ENCODE measurements around the gene SLC46A3. TPM values are rescaled to one million over a fixed set of nuclear protein-coding genes. Genes with fewer than 3 reads are reported as not detected.
"Not testable (repeated sequence)": the region's sequence is repeated elsewhere in the genome, so short reads cannot be mapped to it uniquely, and the experiment has no call there.

Gene SLC46A3
- polyA plus RNA-seq, 1 donor, result 143 TPM

GRCh38 chr13:28750187-28751045 is 31.6 kb upstream of the SLC46A3 start:
- peaks cover 5% of the 10 kb centered on the region for H3K9me3 ChIP-seq (ENCODE audit: control insufficient read depth, low read depth, low read length)
- DNase-seq, result no peak
- no peaks in the 10 kb centered on the region for H3K27me3 ChIP-seq (ENCODE audit: control insufficient read depth, insufficient read depth, low read length)
- H3K4me1 ChIP-seq (ENCODE audit: control insufficient read depth, insufficient read depth, low read length), result peaks cover 19% of the 10 kb centered on the region
- no peaks in the 10 kb centered on the region for H3K36me3 ChIP-seq (ENCODE audit: control insufficient read depth, insufficient read depth, low read length)
- WGBS (ENCODE audit: insufficient coverage, low lambda C conversion rate), result 86% methylated on average over 1 of the region's 5 CpGs
- H3K27ac ChIP-seq (ENCODE audit: low read length), result no peak overlapping the region
- no peak overlapping the region for H3K4me3 ChIP-seq (ENCODE audit: low read length)

GRCh38 chr13:28747851-28748250 is 29.1 kb upstream of the SLC46A3 start:
- Histone ChIP-seq H3K4me1 (ENCODE audit: control insufficient read depth, insufficient read depth, low read length) (peaks cover 2% of the 10 kb centered on the region), H3K9me3 (ENCODE audit: control insufficient read depth, low read depth, low read length) (no peaks in the 10 kb centered on the region), H3K4me3 (ENCODE audit: low read length) (no peak overlapping the region), H3K27ac (ENCODE audit: low read length) (no peak overlapping the region), H3K27me3 (ENCODE audit: control insufficient read depth, insufficient read depth, low read length) (no peaks in the 10 kb centered on the region), H3K36me3 (ENCODE audit: control insufficient read depth, insufficient read depth, low read length) (no peaks in the 10 kb centered on the region)
- DNase-seq, result no peak
- no CpG with 5 or more reads among the region's 1 CpG for WGBS (ENCODE audit: insufficient coverage, low lambda C conversion rate)

- 78% methylated on average over 3 of the region's 4 CpGs for WGBS (ENCODE audit: insufficient coverage, low lambda C conversion rate)
- no peak for DNase-seq
- H3K27me3 ChIP-seq (ENCODE audit: control insufficient read depth, insufficient read depth, low read length), result no peaks in the 10 kb centered on the region
Measured at GRCh38 chr13:28746287-28746612, 27.5 kb upstream of the SLC46A3 start.

GRCh38 chr13:28744656-28745055 is 25.9 kb upstream of the SLC46A3 start:
- 100% methylated on average over 1 of the region's 6 CpGs for WGBS (ENCODE audit: insufficient coverage, low lambda C conversion rate)
- no peak overlapping the region for H3K4me3 ChIP-seq (ENCODE audit: low read length)
- DNase-seq, result no peak
- no peaks in the 10 kb centered on the region for H3K36me3 ChIP-seq (ENCODE audit: control insufficient read depth, insufficient read depth, low read length)
- H3K9me3 ChIP-seq (ENCODE audit: control insufficient read depth, low read depth, low read length), result no peaks in the 10 kb centered on the region
- H3K4me1 ChIP-seq (ENCODE audit: control insufficient read depth, insufficient read depth, low read length), result peaks cover 2% of the 10 kb centered on the region
- H3K27ac ChIP-seq (ENCODE audit: low read length), result no peak overlapping the region
- no peaks in the 10 kb centered on the region for H3K27me3 ChIP-seq (ENCODE audit: control insufficient read depth, insufficient read depth, low read length)

More at GRCh38 chr13:28746287-28746612, 27.5 kb upstream of the SLC46A3 start:
- H3K4me3 ChIP-seq (ENCODE audit: low read length), result no peak overlapping the region
- H3K36me3 ChIP-seq (ENCODE audit: control insufficient read depth, insufficient read depth, low read length), result no peaks in the 10 kb centered on the region
- H3K27ac ChIP-seq (ENCODE audit: low read length), result no peak overlapping the region
- no peaks in the 10 kb centered on the region for H3K9me3 ChIP-seq (ENCODE audit: control insufficient read depth, low read depth, low read length)
- peaks cover 2% of the 10 kb centered on the region for H3K4me1 ChIP-seq (ENCODE audit: control insufficient read depth, insufficient read depth, low read length)

- Histone ChIP-seq H3K27ac (ENCODE audit: low read length) (no peak overlapping the region), H3K4me1 (ENCODE audit: control insufficient read depth, insufficient read depth, low read length) (peaks cover 2% of the 10 kb centered on the region), H3K9me3 (ENCODE audit: control insufficient read depth, low read depth, low read length) (no peaks in the 10 kb centered on the region), H3K27me3 (ENCODE audit: control insufficient read depth, insufficient read depth, low read length) (no peaks in the 10 kb centered on the region), H3K36me3 (ENCODE audit: control insufficient read depth, insufficient read depth, low read length) (no peaks in the 10 kb centered on the region), H3K4me3 (ENCODE audit: low read length) (no peak overlapping the region)
- WGBS (ENCODE audit: insufficient coverage, low lambda C conversion rate), result 88% methylated on average over 2 of the region's 6 CpGs
- DNase-seq, result no peak
Measured at GRCh38 chr13:28744091-28744536, 25.3 kb upstream of the SLC46A3 start.

GRCh38 chr13:28743499-28744083 is 24.8 kb upstream of the SLC46A3 start:
- no peak for DNase-seq
- Histone ChIP-seq H3K27me3 (ENCODE audit: control insufficient read depth, insufficient read depth, low read length) (no peaks in the 10 kb centered on the region), H3K9me3 (ENCODE audit: control insufficient read depth, low read depth, low read length) (no peaks in the 10 kb centered on the region), H3K27ac (ENCODE audit: low read length) (no peak overlapping the region), H3K4me1 (ENCODE audit: control insufficient read depth, insufficient read depth, low read length) (peaks cover 2% of the 10 kb centered on the region), H3K36me3 (ENCODE audit: control insufficient read depth, insufficient read depth, low read length) (no peaks in the 10 kb centered on the region), H3K4me3 (ENCODE audit: low read length) (no peak overlapping the region)
- WGBS (ENCODE audit: insufficient coverage, low lambda C conversion rate), result 100% methylated on average over 1 of the region's 4 CpGs

- no peaks in the 10 kb centered on the region for H3K9me3 ChIP-seq (ENCODE audit: control insufficient read depth, low read depth, low read length)
- H3K36me3 ChIP-seq (ENCODE audit: control insufficient read depth, insufficient read depth, low read length), result no peaks in the 10 kb centered on the region
- no peak overlapping the region for H3K4me3 ChIP-seq (ENCODE audit: low read length)
- H3K27me3 ChIP-seq (ENCODE audit: control insufficient read depth, insufficient read depth, low read length), result no peaks in the 10 kb centered on the region
- peaks cover 2% of the 10 kb centered on the region for H3K4me1 ChIP-seq (ENCODE audit: control insufficient read depth, insufficient read depth, low read length)
- DNase-seq, result no peak
- WGBS (ENCODE audit: insufficient coverage, low lambda C conversion rate), result 100% methylated on average over 2 of the region's 3 CpGs
- H3K27ac ChIP-seq (ENCODE audit: low read length), result no peak overlapping the region
Measured at GRCh38 chr13:28743020-28743419, 24.2 kb upstream of the SLC46A3 start.

GRCh38 chr13:28742445-28742844 is 23.7 kb upstream of the SLC46A3 start:
- not testable (repeated sequence) for H3K27me3 ChIP-seq (ENCODE audit: control insufficient read depth, insufficient read depth, low read length); H3K9me3 ChIP-seq (ENCODE audit: control insufficient read depth, low read depth, low read length); DNase-seq; H3K36me3 ChIP-seq (ENCODE audit: control insufficient read depth, insufficient read depth, low read length); H3K4me3 ChIP-seq (ENCODE audit: low read length); H3K4me1 ChIP-seq (ENCODE audit: control insufficient read depth, insufficient read depth, low read length); H3K27ac ChIP-seq (ENCODE audit: low read length)
- WGBS (ENCODE audit: insufficient coverage, low lambda C conversion rate), result no CpG with 5 or more reads among the region's 11 CpGs

GRCh38 chr13:28741084-28741491 is 22.3 kb upstream of the SLC46A3 start:
- WGBS (ENCODE audit: insufficient coverage, low lambda C conversion rate), result no CpG with 5 or more reads among the region's 1 CpG
- Histone ChIP-seq H3K4me1 (ENCODE audit: control insufficient read depth, insufficient read depth, low read length) (peaks cover 2% of the 10 kb centered on the region), H3K4me3 (ENCODE audit: low read length) (no peak overlapping the region), H3K9me3 (ENCODE audit: control insufficient read depth, low read depth, low read length) (no peaks in the 10 kb centered on the region), H3K27ac (ENCODE audit: low read length) (no peak overlapping the region), H3K27me3 (ENCODE audit: control insufficient read depth, insufficient read depth, low read length) (no peaks in the 10 kb centered on the region), H3K36me3 (ENCODE audit: control insufficient read depth, insufficient read depth, low read length) (no peaks in the 10 kb centered on the region)
- no peak for DNase-seq

GRCh38 chr13:28739376-28739775 is 20.6 kb upstream of the SLC46A3 start:
- no peak for DNase-seq
- 100% methylated on average over 1 of the region's 3 CpGs for WGBS (ENCODE audit: insufficient coverage, low lambda C conversion rate)
- no peak overlapping the region for H3K27ac ChIP-seq (ENCODE audit: low read length)
- H3K4me1 ChIP-seq (ENCODE audit: control insufficient read depth, insufficient read depth, low read length), result no peaks in the 10 kb centered on the region
- H3K9me3 ChIP-seq (ENCODE audit: control insufficient read depth, low read depth, low read length), result no peaks in the 10 kb centered on the region
- H3K4me3 ChIP-seq (ENCODE audit: low read length), result no peak overlapping the region
- no peaks in the 10 kb centered on the region for H3K36me3 ChIP-seq (ENCODE audit: control insufficient read depth, insufficient read depth, low read length)
- no peaks in the 10 kb centered on the region for H3K27me3 ChIP-seq (ENCODE audit: control insufficient read depth, insufficient read depth, low read length)
